IMR-90 (cell line): ENCODE measurements around the gene PRRT2. TPM values are rescaled to one million over a fixed set of nuclear protein-coding genes. Genes with fewer than 3 reads are reported as not detected.

ENCODE experiments used
- microRNA-seq, 2 experiments: library from miRNA; stranded (forward) in 1 of 2; unstranded in 1 of 2; fragments of 10-50 nt in 1 of 2; fragments of <30 nt in 1 of 2; gene quantifications in 1 of 2; microRNA quantifications in 1 of 2; one replicate each; pipeline versions ENCODE3 to v1.1.0; 2013 to 2020; ENCODE audit not compliant: insufficient read depth in 1 of 2, insufficient read length in 1 of 2, unreplicated experiment in 1 of 2
- polyA plus RNA-seq, 3 experiments: library from polyadenylated mRNA; depleted of rRNA; stranded (reverse); fragments of >200 nt; gene quantifications; 2 replicates each; pipeline ENCODE4 v1.2.3, GENCODE V29; 2012; ENCODE audit warnings: low replicate concordance in 1 of 3
- small RNA-seq, 5 experiments: library from RNA; depleted of rRNA; stranded (forward); fragments of <200 nt; gene quantifications; one replicate each; pipeline ENCODE3, GENCODE V24; 2012
- total RNA-seq: library from RNA; depleted of rRNA; stranded (reverse); fragments of >200 nt; gene quantifications from 2 replicates; pipeline ENCODE4 v1.2.3, GENCODE V29; 2012; rRNA removed
- TF ChIP-seq, protein P1 (sequence below): conservative IDR thresholded peaks from 2 replicates; pipeline ENCODE4 v1.5.1; 2012; ENCODE audit warnings: mild to moderate bottlenecking, low read depth, low read length, improper control_type of control experiment

Gene PRRT2
- total and polyA plus RNA-seq, 2 of the 4 experiments (the other 2 are of a cell fraction), result 0.90 to 10.5 TPM

- TF ChIP-seq, protein P1, sequence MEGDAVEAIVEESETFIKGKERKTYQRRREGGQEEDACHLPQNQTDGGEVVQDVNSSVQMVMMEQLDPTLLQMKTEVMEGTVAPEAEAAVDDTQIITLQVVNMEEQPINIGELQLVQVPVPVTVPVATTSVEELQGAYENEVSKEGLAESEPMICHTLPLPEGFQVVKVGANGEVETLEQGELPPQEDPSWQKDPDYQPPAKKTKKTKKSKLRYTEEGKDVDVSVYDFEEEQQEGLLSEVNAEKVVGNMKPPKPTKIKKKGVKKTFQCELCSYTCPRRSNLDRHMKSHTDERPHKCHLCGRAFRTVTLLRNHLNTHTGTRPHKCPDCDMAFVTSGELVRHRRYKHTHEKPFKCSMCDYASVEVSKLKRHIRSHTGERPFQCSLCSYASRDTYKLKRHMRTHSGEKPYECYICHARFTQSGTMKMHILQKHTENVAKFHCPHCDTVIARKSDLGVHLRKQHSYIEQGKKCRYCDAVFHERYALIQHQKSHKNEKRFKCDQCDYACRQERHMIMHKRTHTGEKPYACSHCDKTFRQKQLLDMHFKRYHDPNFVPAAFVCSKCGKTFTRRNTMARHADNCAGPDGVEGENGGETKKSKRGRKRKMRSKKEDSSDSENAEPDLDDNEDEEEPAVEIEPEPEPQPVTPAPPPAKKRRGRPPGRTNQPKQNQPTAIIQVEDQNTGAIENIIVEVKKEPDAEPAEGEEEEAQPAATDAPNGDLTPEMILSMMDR, result no peak
Observed at GRCh38 chr16:29864205-29864604, 52.2 kb downstream of the PRRT2 start (continued).

Small RNAs within 50 kb of the gene (microRNA-seq; reads per million reads assigned to microRNA genes)
- gene AC009133.6 (ENCODE audit: insufficient read depth, insufficient read length) (not detected), gene AC120114.4 (ENCODE audit: insufficient read depth, insufficient read length) (not detected)

Small RNAs within 50 kb of the gene (small RNA-seq; reads per million reads assigned to genes)
- gene AC009133.6 (0 reads per million in 5 experiments), gene AC120114.4 (0 reads per million in 5 experiments)

Other genes with a start within 250 kb of the PRRT2 start
- gene SPN, start 148.9 kb upstream of the PRRT2 start, total RNA-seq, result not detected in 2 replicates
- not detected in 2 replicates for gene SPN, start 148.9 kb upstream of the PRRT2 start, polyA plus RNA-seq (2012; rRNA removed)
- 3.4 and 3.6 TPM in 2 replicates for gene QPRT, start 133.0 kb upstream of the PRRT2 start, total RNA-seq
- gene QPRT, start 133.0 kb upstream of the PRRT2 start, polyA plus RNA-seq (2012; rRNA removed), result 6.3 and 6.8 TPM in 2 replicates
- not detected in 2 replicates for gene C16orf54, start 66.2 kb upstream of the PRRT2 start, total RNA-seq
- not detected in 2 replicates for gene C16orf54, start 66.2 kb upstream of the PRRT2 start, polyA plus RNA-seq (2012; rRNA removed)
- not detected in 2 replicates for gene ZG16, start 33.9 kb upstream of the PRRT2 start, total RNA-seq
- not detected in 2 replicates for gene ZG16, start 33.9 kb upstream of the PRRT2 start, polyA plus RNA-seq (2012; rRNA removed)
- gene KIF22, start 21.4 kb upstream of the PRRT2 start, total RNA-seq, result 40.8 and 43.0 TPM in 2 replicates
- 65.1 and 66.0 TPM in 2 replicates for gene KIF22, start 21.4 kb upstream of the PRRT2 start, polyA plus RNA-seq (2012; rRNA removed)
- gene MAZ, start 5.7 kb upstream of the PRRT2 start, total RNA-seq, result 113 and 127 TPM in 2 replicates
- gene MAZ, start 5.7 kb upstream of the PRRT2 start, polyA plus RNA-seq (2012; rRNA removed), result 124 and 138 TPM in 2 replicates
- gene PAGR1, start 4.0 kb downstream of the PRRT2 start, total RNA-seq, result 10.6 and 15.3 TPM in 2 replicates
- 22.1 and 26.4 TPM in 2 replicates for gene PAGR1, start 4.0 kb downstream of the PRRT2 start, polyA plus RNA-seq (2012; rRNA removed)
- 221 and 319 TPM in 2 replicates for gene MVP, start 8.3 kb downstream of the PRRT2 start, total RNA-seq
- 204 and 231 TPM in 2 replicates for gene MVP, start 8.3 kb downstream of the PRRT2 start, polyA plus RNA-seq (2012; rRNA removed)
- 47.1 and 48.3 TPM in 2 replicates for gene CDIPT, start 51.0 kb downstream of the PRRT2 start, total RNA-seq
- 100 and 111 TPM in 2 replicates for gene CDIPT, start 51.0 kb downstream of the PRRT2 start, polyA plus RNA-seq (2012; rRNA removed)
- 0.72 and 0.83 TPM in 2 replicates for gene SEZ6L2, start 87.4 kb downstream of the PRRT2 start, total RNA-seq
- gene SEZ6L2, start 87.4 kb downstream of the PRRT2 start, polyA plus RNA-seq (2012; rRNA removed), result 10.0 and 10.5 TPM in 2 replicates
- gene ASPHD1, start 88.3 kb downstream of the PRRT2 start, total RNA-seq, result 4.1 and 4.2 TPM in 2 replicates
- 14.5 and 15.7 TPM in 2 replicates for gene ASPHD1, start 88.3 kb downstream of the PRRT2 start, polyA plus RNA-seq (2012; rRNA removed)
- gene KCTD13, start 114.0 kb downstream of the PRRT2 start, total RNA-seq, result 3.1 and 4.1 TPM in 2 replicates
- 20.7 and 22.2 TPM in 2 replicates for gene KCTD13, start 114.0 kb downstream of the PRRT2 start, polyA plus RNA-seq (2012; rRNA removed)
- gene TMEM219, start 149.9 kb downstream of the PRRT2 start, total RNA-seq, result 44.2 and 47.0 TPM in 2 replicates
- 94.3 and 95.3 TPM in 2 replicates for gene TMEM219, start 149.9 kb downstream of the PRRT2 start, polyA plus RNA-seq (2012; rRNA removed)
- gene TAOK2, start 161.7 kb downstream of the PRRT2 start, total RNA-seq, result 31.7 and 32.8 TPM in 2 replicates
- 23.0 and 26.4 TPM in 2 replicates for gene TAOK2, start 161.7 kb downstream of the PRRT2 start, polyA plus RNA-seq (2012; rRNA removed)
- 5.0 and 5.8 TPM in 2 replicates for gene HIRIP3, start 183.4 kb downstream of the PRRT2 start, total RNA-seq
- 10.5 and 13.7 TPM in 2 replicates for gene HIRIP3, start 183.4 kb downstream of the PRRT2 start, polyA plus RNA-seq (2012; rRNA removed)
- gene INO80E, start 184.0 kb downstream of the PRRT2 start, total RNA-seq, result 42.1 and 42.8 TPM in 2 replicates
- 40.9 and 46.5 TPM in 2 replicates for gene INO80E, start 184.0 kb downstream of the PRRT2 start, polyA plus RNA-seq (2012; rRNA removed)
- gene DOC2A, start 198.8 kb downstream of the PRRT2 start, total RNA-seq, result under 0.01 TPM in 1 of 2 replicates, not detected in the other
- gene DOC2A, start 198.8 kb downstream of the PRRT2 start, polyA plus RNA-seq (2012; rRNA removed), result 0.48 and 0.50 TPM in 2 replicates
- not detected in 2 replicates for gene C16orf92, start 211.0 kb downstream of the PRRT2 start, total RNA-seq
- gene C16orf92, start 211.0 kb downstream of the PRRT2 start, polyA plus RNA-seq (2012; rRNA removed), result not detected in 2 replicates
- not detected in 2 replicates for gene TLCD3B, start 219.1 kb downstream of the PRRT2 start, total RNA-seq
- gene TLCD3B, start 219.1 kb downstream of the PRRT2 start, polyA plus RNA-seq (2012; rRNA removed), result 0.14 and 0.19 TPM in 2 replicates